Diencephalon (tissue), 1 donor: Measurements from ENCODE around the gene HIGD2A. TPM values are rescaled to one million over a fixed set of nuclear protein-coding genes. Genes with fewer than 3 reads are reported as not detected.

Source experiments
- small RNA-seq: library from RNA; depleted of rRNA; stranded (forward); fragments of <200 nt; gene quantifications from one replicate; pipeline ENCODE3, GENCODE V24; 2014
- total RNA-seq: library from RNA; depleted of rRNA; stranded (reverse); fragments of >200 nt; gene quantifications from one replicate; pipeline ENCODE4 v1.2.3, GENCODE V29; 2014

Gene HIGD2A, protein sequence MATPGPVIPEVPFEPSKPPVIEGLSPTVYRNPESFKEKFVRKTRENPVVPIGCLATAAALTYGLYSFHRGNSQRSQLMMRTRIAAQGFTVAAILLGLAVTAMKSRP
- total RNA-seq = 43.4 TPM

DNA sequence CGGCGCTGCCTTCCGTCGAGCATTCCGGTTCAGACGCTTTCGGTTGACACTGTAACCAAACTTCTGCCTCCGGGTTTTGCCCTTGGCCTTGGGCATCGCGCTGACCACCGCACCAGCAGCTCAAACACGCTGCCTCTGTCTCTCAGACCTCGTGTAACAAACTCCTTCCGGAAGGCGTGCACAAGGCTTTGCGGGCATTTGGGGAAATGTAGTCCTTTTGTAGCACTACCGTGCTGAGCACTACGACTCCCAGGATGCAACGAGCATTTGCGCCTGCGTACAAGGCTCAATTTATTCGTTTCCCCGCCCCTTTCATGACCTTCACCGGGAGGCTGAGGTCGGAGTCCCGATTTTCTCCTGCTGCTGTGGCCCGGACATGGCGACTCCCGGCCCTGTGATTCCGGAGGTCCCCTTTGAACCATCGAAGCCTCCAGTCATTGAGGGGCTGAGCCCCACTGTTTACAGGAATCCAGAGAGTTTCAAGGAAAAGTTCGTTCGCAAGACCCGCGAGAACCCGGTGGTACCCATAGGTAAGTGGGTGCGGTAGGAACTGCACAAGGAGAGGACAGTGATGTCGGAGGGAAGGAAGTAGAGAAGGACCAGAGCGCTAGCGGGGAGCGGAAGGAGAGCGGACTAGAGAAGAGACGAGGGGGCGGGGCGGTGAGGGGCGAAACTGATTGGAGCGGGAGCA lies at the start of gene HIGD2A, which contains the start of gene NOP16:
Gene HIGD2A (plus strand): TSS at position 308 of the 691 bp plus-strand sequence. CDS start 69 bp downstream, at position 377.
Gene NOP16 (minus strand): TSS at position 155 of the 691 bp plus-strand sequence. CDS start 59 bp downstream, at position 96.

DNA sequence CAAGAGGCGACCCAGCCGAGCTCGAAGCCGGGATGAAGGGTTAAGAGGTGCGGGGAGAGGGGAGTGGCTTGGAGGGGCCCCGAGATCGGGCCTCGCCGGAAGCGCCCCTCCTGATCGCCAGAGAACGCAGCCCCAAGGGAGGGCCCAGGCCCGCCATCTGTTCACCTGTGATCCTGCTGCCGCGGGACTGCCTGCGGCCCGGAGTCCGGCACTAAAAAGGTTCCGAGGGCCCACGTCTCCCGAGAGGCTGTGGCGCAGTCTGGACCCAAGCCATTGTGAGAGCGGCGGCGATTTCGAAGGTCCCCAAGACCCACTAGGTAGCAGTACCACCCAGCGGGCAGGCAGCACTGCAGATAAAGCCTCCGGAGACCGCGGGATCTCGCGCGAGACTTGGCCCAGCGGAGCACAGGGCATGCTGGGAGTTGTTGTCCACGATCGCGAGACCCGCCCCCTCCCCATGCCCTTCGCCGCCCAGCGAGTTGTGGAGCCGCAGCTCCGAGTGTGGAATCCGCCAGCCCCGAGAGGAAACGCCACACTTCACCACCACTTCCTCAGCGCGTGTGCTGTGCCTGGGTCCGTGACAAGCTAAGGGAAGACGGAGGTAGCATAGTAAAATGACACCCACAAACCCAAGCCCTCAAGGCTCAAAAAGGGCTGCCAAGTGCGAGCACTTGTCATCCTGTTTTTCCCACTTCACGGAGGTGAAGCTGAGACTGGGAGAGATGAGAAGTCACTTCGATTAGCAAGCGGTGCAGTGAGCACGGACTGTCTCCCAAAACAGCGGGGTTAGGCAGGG lies 26.9 kb upstream of the HIGD2A start, which contains the start of gene KIAA1191:
Gene KIAA1191 (minus strand): TSS at position 328 of the 796 bp plus-strand sequence. CDS start 2,256 bp downstream, outside the sequence.

DNA sequence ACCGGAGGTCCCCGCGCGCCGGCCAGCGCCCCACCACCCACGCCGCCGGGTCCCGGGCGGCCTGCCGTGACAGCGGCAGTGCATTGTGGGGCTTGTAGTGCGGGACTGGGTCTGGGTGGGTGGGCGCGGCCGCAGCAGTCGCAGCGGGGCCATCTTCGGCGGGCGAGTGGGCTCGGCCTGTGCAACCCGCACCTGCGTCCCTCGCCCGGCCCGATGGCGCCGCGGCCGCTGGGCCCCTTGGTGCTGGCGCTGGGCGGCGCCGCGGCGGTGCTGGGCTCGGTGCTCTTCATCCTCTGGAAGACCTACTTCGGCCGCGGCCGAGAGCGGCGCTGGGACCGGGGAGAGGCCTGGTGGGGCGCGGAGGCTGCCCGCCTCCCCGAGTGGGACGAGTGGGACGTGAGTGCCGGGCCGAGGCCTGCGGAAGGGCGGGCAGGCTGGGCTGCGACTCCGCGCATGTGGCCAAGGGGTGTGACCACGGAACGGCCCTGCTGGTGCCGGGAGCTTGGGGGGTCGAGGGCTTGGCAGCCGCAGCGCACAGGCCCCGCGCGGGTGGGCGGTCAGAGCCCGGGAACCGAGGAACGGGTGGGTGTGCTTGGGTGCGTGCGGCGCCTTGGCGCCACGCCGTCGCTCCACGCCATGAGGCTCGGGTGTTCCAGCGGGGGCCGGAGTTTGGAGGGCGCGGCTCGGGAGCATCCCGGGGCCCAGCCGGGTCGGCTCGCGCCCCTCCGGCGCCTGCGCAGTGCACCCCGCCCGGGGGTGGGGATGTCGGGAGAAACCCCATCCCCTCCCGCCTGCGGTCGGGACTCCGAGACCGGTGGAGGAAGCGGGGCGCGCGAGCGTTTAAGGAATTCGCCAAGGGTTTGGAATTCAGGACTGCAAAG lies 23.0 kb upstream of the HIGD2A start, which contains the start of gene ARL10:
Gene ARL10 (plus strand): TSS at position 137 of the 881 bp plus-strand sequence. CDS start 77 bp downstream, at position 214.

DNA sequence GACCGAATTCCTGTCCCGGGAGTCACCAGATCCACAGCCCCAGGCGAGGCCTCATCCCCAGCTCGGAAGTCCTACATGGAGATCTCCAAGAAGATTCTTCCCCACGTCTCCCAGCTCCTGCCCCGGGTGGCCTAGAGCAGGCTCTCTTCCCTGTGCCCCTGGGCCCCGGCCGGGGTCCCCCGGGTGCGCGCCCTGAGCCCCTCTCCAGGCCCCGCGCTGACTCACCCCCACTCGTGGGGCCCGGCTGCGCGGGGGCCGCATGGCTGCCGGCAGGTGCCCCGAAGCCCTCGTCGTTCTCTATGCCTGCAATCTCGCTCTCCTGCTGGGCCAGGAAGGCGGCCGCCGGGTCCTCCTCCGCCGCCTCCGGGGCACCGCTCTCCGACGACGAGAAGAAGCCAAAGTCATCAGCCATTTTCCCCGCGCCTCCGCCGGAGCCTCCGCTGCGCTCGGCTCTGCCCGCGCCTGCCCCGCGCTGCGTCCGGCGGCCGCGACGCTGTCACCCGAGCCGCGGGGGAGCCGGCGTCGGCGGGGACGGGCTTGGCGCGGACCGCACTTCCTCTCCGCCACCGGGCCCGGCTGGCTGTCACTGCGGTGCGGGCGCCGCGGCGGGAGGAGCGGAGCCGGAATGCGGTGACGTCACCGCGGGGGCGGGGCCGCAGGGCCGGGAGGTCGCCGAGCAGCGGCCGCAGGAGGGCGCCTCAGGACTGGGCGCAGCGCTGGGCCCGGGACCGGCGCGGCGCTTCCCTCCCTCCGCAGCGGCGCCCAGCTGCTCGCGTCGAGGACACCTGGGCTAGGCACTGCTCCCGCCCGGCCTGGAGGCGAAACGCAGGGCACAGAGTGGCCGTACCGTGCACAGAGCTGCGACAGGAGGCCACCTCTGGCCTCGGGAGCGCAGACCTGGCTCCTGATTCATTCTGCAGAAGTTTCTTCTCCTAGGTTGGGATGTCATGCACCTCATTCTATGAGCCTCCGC lies 27.7 kb downstream of the HIGD2A start, which contains the start of gene CLTB:
Gene CLTB (minus strand): TSS at position 588 of the 973 bp plus-strand sequence. CDS start 176 bp downstream, at position 412.

Small RNA genes lying within 50 kb of the gene (small RNA-seq; reads per million reads assigned to genes)
- gene AC010297.1 (not detected), gene MIR1271 (136 reads per million, percentile 97 among the genes with 10 or more reads in this experiment)

Other genes starting within 250 kb of the HIGD2A start
- 15.2 TPM for gene SIMC1, start 150.3 kb upstream of the HIGD2A start, total RNA-seq
- 111 TPM for gene KIAA1191, start 27.0 kb upstream of the HIGD2A start, total RNA-seq
- 39.7 TPM for gene ARL10, start 23.3 kb upstream of the HIGD2A start, total RNA-seq
- gene NOP16, start 153 bp upstream of the HIGD2A start, total RNA-seq = 8.5 TPM
- gene CLTB, start 27.8 kb downstream of the HIGD2A start, total RNA-seq = 80.7 TPM
- gene FAF2, start 59.6 kb downstream of the HIGD2A start, total RNA-seq = 42.7 TPM
- 12.7 TPM for gene RNF44, start 148.7 kb downstream of the HIGD2A start, total RNA-seq
- 0.69 TPM for gene CDHR2, start 160.6 kb downstream of the HIGD2A start, total RNA-seq
- 67.8 TPM for gene GPRIN1, start 221.4 kb downstream of the HIGD2A start, total RNA-seq
- 31.8 TPM for gene SNCB, start 241.8 kb downstream of the HIGD2A start, total RNA-seq
- gene EIF4E1B, start 241.9 kb downstream of the HIGD2A start, total RNA-seq = 0.46 TPM